ENCODE data around the gene SYCP2.

Gene SYCP2

DNA sequence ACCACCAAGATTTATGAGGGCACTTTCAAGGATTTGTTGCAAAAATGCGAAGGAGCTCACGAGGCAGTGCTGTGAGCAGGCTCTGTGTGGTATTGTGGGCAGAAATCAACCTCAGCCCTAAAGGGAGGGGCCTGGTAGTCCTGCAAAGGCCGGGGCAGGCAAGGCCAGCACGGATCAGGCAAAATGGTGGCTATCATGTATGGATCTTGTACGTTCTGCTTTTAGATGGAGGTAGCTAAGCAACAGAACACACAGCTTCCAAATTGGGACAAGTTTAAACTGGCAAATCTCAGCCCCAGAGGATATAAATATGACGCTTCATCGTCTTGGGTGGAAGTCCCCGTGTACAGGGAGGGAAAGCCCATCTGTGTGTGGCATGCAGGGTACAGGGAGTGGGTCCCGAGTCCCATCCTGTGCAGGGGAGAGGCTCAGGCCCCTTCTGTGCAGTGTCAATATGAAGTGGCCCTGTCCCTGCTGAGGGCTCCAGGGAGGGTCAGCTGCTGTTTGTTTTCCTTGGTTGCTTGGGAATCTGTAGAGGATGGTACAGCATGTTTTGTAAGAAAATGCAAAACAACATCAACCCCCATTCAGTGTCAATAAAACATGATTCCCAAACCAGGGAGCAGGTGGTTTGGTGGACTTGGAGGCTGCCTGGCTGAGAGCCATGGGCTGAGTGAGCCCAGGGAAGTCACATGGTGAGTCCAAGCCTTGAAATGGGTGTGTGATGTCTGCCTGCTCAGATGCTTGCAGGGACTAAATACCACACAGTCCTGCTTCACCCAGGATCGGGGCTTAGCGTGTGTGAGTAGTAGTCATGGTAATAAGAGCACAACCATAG lies 113.0 kb downstream of the SYCP2 start:
- DNase-seq: peak; percentile 77

DNA sequence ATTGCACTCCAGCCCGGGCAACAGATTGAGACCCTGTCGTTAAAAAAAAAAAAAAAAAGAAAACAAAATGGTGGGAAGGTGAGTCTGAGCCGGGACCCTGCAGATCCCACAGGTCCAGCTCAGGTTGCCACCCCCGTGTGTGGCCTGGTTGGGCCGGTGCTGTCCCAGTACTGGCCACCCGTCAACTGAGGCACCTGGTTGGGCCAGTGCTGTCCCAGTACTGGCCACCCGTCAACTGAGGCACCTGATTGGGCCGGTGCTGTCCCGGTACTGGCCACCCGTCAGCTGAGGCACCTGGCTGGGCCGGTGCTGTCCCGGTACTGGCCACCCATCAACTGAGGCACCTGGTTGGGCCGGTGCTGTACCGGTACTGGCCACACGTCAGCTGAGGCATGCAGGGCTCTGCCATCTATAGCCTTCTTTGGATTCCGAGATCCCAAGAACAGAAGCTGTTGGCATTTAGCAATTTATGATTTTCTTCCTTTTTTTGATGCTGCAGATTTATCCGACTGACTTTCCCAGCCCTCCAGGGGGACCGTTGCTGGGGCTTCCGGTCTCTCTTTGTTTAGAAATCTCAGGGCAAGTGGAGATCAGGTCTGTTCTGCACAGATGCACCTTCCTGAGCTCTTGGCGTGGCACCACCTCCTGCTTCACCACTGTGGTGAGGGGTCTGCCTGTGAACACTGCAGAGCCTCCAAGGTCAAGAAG lies 113.8 kb downstream of the SYCP2 start:
- DNase-seq: no peak

DNA sequence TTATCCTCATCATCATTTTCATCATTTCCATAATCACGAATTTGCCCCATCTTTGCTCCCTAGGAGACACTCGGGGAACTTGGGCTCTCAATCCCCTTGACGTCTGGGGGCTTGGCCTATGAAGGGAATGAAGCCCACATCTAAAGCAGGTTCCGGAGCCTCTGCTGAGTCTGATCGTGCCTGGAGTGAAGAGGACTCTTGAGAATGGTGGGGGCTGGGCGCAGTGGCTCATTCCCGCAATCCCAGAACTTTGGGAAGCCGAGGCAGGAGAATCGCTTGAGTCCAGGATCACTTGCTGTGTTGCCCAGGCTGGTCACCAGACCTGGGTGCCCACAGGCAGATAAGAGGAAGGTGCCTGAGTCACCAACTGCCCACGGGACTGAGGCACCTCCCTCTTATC lies 114.5 kb downstream of the SYCP2 start:
- no peak for DNase-seq

DNA sequence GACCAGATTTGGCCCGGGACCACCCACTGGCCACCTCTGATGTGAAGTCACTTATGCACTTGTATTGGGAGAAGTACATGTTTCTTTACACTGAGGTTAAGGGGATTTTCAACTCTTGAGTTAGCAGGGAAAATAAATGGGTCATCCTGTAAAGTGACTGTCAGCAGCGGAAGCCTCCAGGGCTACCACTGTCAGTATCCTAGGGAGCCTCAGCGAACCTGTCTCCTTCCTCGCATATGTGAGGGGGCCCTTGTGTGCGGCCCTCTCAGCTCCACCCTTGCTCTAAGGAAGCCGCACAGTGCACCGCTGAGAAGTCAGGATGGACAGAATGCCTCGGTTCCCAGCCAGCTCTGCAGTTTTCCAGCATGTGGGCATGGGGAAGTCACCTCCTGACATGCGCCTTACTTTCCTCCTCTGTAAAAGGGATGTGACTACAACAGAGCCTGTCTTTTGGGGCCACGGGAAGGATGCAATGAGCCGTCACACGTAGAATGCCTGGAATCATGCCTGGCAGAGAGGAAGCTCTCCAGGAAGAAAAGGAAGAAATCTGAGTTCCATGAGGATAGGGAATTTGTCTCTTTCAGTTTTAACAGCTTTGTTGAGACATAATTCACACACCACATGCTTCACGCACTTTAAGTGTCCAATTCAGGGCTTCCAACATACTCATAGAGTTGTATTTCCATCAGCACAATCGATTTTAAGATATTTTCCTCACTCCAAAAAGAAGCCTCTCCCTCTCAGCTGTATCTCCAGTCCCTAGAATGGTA lies 115.4 kb downstream of the SYCP2 start:
- DNase-seq: no peak

DNA sequence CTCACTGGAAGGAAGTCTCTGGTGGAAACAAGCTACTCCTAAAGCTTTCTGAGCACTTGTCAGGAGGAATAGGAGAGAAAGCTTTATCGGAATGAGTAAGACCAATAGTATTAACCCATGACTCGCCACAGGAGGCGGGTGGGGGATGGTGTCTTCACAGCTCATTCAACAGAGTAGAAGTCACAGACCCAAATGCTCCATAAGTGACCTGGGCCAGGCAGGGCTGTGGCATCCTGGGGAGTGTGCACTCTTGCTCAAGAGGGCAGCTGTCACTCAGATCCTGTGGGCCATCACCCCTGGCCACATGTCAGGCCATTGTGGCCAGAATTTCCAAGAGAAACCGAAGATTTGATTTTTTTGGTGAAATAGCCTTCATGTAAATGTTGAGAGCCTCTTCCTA lies 116.0 kb downstream of the SYCP2 start:
- DNase-seq: no peak

DNA sequence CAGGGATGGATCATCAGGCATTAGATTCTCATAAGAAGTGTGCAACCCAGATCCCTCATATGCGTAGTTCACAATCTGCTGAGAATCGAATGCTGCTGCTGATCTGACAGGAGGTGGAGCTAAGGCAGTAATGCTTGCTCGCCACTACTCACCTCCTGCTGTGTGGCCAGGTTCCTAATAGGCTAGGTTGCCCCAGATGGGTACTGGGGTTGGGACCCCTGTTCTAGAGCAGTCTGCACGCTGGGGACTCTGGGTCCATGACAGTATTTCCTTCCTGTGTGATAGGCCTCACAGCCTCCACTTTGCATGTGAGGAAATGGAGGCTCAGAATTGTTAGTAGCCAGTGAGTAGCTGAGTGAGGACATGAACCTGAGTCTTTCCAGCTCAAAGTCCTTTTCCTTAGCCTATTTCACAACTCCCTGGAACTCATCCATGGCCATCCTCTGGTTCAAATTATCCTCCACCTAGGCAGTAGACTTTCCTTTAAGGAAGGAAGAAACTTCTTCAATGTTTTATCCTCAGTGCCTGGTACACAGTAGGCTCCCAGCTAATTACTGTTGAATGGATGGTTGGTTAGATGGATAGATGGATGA lies 117.2 kb downstream of the SYCP2 start:
- no peak for DNase-seq

DNA sequence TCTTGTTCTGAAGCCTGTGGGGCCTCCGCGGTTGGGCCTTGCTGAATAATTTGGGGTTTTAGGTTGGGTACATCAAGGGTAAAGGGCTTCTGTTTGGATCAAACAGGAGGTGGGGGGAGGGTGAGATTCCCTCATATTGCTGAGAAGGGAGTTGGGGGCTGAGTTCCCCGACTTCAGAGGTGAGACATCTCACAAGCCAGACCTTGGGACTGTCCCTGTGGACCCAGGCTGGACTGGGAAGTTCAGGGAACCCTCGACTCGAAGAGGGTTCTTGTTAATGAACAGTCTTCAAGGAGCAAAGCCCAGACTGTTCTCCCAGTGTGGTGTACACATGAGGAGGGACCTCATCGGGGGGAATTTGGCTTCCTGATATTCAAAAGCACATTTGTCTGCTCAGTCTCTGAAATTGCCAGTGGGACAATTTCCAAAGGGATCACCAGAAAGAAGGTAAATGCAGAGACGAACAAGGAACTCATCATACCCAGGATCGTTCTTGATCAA lies 118.5 kb downstream of the SYCP2 start:
- no peak for DNase-seq

DNA sequence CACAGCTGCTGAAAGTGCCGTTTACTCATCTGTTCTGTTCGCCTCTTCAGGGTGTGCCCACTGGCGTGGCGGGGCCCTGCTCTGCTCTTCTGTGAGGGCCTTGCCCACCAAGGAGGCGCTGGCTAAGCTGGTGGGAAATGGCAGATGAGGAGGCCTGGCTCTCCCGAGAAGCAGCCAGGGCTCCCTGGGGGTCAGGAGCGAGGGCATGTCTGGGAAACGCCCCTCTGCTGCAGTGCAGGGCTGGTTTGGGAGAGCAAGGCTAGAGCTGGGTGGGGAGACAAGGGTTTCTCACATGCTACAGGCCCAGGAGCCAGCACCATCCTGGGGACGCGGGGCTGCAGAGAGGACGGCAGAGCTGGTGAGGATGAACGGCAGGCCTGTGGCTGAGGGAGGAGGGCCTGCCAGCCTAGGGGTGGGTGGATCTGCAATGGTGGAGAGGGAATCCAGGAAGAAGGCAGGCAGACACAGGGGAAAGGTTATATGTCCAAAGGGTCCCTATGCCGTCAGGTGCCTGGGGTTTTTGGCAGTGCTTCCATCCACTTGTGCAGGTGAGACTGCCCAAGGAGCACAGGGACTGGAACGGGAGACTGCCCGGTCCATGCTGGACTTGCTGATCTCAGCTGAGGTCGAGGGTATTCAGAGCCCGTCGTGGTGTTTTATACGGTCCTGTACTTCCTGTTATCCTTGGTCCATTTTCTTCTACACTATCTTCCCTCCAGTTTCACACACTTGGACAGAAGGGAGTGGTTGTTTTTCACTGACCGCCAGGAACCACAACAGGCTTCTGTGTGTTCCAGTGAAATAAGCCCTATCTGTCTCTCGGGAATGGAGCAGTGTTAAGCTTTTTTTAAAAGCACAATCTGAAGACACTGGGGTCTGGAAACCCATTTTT lies 119.2 kb downstream of the SYCP2 start:
- DNase-seq: no peak
